Body of pancreas (tissue), 4 donors: ENCODE data around the gene SLC17A1. TPM values are rescaled to one million over a fixed set of nuclear protein-coding genes. Genes with fewer than 3 reads are reported as not detected.

ENCODE experiments used
- ATAC-seq: fragments of 150-250 bp; one replicate; pipeline ENCODE4 v1.9.1; 2016
- DNase-seq, 4 donors: peaks; one replicate each; pipeline ENCODE4 v3.0.0-alpha.2; 2019
- H3K27ac ChIP-seq, 4 donors: fragments of 200-600 bp; sonication (generic); 1 replicate in 3 of 4; 2 replicates in 1 of 4; pipeline versions ENCODE4 v1.5.1 to v1.6.1; 2016 to 2019; ENCODE audit warnings: mild to moderate bottlenecking in 1 of 4, mixed read lengths in 1 of 4, moderate library complexity in 1 of 4
- H3K27me3 ChIP-seq, 2 donors: fragments of 200-600 bp; sonication (generic); one replicate each; pipeline ENCODE4 v1.6.0; 2016; ENCODE audit warnings: mild to moderate bottlenecking in 1 of 2
- H3K36me3 ChIP-seq, 2 donors: fragments of 200-600 bp; sonication (generic); replicated peaks in 1 of 2; 2 replicates each; pipeline ENCODE4 v1.5.1; 2016; ENCODE audit warnings: low read depth in 2 of 2; ENCODE audit not compliant: insufficient read depth in 1 of 2
- H3K4me1 ChIP-seq: fragments of 200-600 bp; sonication (generic); one replicate; pipeline ENCODE4 v1.6.0; 2016
- H3K4me3 ChIP-seq, 2 donors: fragments of 200-600 bp; sonication (generic); 1 replicate in 1 of 2; 2 replicates in 1 of 2; pipeline ENCODE4 v1.5.1; 2016 to 2019
- H3K9me3 ChIP-seq, 3 donors: fragments of 200-600 bp; sonication (generic); 1 replicate in 2 of 3; 2 replicates in 1 of 3; pipeline ENCODE4 v1.5.1; 2016
- POLR2A ChIP-seq, 3 donors: fragments of 450-650 bp; IDR thresholded peaks; one replicate each; pipeline ENCODE4 v1.6.1; 2016; ENCODE audit warnings: antibody characterized with exemption in 3 of 3, mild to moderate bottlenecking in 2 of 3
- WGBS, 2 donors: methylation state at CpG; one replicate each; pipeline ENCODE4 v1.1.5; 2017; 5-methylcytosine and 5-hydroxymethylcytosine counted together
- intact Hi-C: fragments of 100-400 bp; cut with DNase I; formaldehyde crosslinking; loops from one replicate; pipeline ENCODE4 v1.15.1; 2023
- total RNA-seq, 2 donors: library from RNA; depleted of rRNA; stranded (reverse); fragments of >200 nt; gene quantifications; one replicate each; pipeline ENCODE4 v1.1.0, GENCODE V29; 2016
- TF ChIP-seq, protein P1 (sequence below), 7 experiments: fragments of 450-650 bp in 4 of 7; fragments of 200-600 bp in 3 of 7; sonication (generic) in 3 of 7; IDR thresholded peaks; one replicate each; pipeline ENCODE4 v1.5.1; 2016 to 2019; ENCODE audit warnings: antibody characterized with exemption in 7 of 7

The SLC17A1 gene, protein sequence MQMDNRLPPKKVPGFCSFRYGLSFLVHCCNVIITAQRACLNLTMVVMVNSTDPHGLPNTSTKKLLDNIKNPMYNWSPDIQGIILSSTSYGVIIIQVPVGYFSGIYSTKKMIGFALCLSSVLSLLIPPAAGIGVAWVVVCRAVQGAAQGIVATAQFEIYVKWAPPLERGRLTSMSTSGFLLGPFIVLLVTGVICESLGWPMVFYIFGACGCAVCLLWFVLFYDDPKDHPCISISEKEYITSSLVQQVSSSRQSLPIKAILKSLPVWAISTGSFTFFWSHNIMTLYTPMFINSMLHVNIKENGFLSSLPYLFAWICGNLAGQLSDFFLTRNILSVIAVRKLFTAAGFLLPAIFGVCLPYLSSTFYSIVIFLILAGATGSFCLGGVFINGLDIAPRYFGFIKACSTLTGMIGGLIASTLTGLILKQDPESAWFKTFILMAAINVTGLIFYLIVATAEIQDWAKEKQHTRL
- total RNA-seq = not detected

DNA sequence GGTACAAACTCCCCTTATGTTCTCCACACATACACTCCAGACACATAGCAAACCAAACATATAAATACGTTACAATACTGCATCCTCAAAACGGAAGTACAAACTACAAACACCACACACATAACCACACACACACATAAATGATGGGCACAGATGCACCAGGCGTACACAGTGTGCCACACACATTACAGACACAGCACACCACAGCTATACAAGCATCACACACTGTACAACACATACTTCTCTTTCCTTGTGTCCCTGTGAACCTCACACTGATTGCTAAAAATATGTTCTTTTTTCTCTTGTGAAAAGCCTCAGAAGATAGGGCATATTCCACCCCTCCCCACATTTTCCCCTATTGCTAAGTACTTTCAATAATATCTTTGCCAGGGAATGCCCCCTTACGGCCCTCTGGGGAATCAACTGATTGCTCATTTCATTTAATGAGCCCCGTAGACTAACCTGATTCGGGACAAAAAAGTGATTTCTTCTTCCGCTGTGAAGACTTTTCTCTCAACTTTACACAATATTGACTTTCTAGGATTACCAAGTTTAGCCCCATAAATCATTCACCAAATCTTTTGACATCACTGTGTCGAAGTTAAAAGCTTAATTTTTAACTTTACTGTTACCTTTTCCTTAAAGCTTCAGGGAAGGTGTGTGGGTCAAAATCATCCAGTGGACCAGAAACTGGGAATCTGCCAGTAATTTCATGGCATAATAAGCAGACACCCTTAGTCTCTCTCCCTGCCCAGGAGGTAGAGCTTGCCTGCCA is at the start of gene SLC17A1:
Gene SLC17A1, minus strand, starts transcription at position 521 of the 775 bp plus-strand sequence. CDS start 1,495 bp downstream, outside the sequence.
- Histone ChIP-seq H3K36me3 (no peaks in the 10 kb centered on the region), H3K4me1 (no peaks in the 10 kb centered on the region), H3K9me3 (no peaks in the 10 kb centered on the region), H3K27me3 (no peaks in the 10 kb centered on the region), H3K27ac (no peak within 1 kb of the TSS), H3K4me3 (no peak within 1 kb of the TSS)
- ATAC-seq = no peak
- no peak for TF ChIP-seq POLR2A (IDR thresholded peaks at IDR 0.05)
- TF ChIP-seq, protein P1, sequence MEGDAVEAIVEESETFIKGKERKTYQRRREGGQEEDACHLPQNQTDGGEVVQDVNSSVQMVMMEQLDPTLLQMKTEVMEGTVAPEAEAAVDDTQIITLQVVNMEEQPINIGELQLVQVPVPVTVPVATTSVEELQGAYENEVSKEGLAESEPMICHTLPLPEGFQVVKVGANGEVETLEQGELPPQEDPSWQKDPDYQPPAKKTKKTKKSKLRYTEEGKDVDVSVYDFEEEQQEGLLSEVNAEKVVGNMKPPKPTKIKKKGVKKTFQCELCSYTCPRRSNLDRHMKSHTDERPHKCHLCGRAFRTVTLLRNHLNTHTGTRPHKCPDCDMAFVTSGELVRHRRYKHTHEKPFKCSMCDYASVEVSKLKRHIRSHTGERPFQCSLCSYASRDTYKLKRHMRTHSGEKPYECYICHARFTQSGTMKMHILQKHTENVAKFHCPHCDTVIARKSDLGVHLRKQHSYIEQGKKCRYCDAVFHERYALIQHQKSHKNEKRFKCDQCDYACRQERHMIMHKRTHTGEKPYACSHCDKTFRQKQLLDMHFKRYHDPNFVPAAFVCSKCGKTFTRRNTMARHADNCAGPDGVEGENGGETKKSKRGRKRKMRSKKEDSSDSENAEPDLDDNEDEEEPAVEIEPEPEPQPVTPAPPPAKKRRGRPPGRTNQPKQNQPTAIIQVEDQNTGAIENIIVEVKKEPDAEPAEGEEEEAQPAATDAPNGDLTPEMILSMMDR (IDR thresholded peaks at IDR 0.05) = no peak
- DNase-seq = peak in 1 of 4 donors; percentile 2
- WGBS, 2 donors = 25 to 38% methylated on average over 8 of the region's 8 CpGs
- intact Hi-C loops = no loop called here

DNA sequence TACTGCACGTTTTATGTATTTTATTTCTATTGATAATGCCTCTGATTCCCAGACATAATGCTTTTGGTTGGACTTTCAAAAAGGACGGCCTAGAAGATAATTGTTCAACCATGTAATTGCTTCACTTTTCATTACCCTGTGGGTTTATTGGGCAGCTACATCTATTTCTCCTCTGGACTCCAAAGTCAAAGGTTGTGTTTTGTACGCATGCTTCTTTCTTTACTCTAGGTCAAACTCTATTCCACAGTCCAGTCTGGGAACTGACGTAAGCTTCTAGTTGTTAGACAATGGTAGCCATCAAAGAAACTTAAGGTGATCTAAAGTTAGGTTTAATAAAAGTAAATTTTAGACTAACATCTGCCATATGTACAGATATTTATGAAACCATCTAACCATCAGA is 48.7 kb upstream of the SLC17A1 start:
- WGBS, 2 donors = 86 to 88% methylated on average over 4 of the region's 4 CpGs
- Histone ChIP-seq H3K36me3 (no peaks in the 10 kb centered on the region), H3K27me3 (no peaks in the 10 kb centered on the region), H3K4me3 (no peak overlapping the region), H3K9me3 (no peaks in the 10 kb centered on the region), H3K4me1 (no peaks in the 10 kb centered on the region), H3K27ac (no peak overlapping the region)
- TF ChIP-seq, protein P1 (IDR thresholded peaks at IDR 0.05) = no peak
- no peak for TF ChIP-seq POLR2A (IDR thresholded peaks at IDR 0.05)
- ATAC-seq (no peak), DNase-seq (no peak)
- intact Hi-C loops = no loop called here

DNA sequence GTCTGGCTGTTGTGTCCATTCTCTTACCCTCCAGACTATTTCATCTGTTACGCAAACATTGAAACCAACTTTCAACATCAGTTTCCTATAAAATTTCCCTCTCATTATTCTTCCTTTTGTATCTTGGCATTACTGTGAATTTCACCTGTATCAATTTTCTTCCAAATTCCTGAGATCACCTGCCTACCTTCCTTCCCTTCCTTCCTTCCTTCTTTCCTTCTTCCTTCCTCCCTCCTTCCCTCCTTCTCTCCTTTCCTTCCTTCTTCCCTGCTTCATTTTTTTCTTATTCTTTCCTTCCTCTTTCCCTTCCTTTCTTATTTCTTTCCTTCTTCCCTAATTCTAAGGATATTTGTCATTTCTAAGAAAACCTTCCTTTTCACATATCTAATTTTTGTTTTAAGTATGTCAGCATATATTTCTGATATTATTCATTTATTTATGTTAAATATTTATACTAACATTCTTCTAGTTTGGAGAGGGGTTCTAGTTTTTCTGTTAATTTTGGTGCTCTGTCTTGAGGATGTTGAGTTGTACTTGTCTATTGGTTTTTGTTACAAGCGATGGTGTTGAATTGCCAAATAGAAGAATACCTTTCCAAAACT is 47.0 kb upstream of the SLC17A1 start:
- WGBS, 2 donors = 96 to 100% methylated on average over 2 of the region's 2 CpGs
- ATAC-seq = no peak

DNA sequence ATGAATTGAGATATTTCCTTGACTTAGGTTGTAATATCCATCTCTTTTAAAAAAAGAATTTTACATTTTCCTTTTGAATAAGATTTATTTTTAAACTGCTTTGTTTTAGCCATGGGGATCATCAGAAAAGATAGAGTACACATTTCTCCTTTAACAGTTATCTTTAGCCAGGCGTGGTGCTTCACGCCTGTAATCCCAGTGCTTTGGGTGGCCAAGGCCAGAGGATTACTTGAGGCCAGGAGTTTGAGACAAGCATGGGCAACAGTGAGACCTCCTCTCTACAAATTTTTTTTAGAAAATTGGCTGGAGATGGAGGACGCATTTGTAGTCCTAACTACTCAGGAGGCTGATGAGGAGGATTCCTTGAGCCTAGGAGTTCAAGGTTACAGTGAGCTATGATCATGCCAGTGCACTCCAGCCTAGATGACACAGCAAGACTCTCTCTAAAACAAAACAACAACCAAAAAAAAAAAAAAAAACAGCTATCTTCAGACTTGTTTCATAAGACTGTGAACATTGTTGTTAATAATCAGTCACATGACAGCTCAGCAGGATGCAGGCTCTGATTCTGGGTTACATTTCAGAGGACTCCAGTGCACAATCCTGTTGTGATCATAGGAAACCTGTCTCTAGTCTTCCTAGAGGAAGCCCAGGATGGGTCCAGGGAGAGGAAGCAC is 44.2 kb upstream of the SLC17A1 start:
- Histone ChIP-seq H3K27me3 (no peaks in the 10 kb centered on the region), H3K9me3 (no peaks in the 10 kb centered on the region), H3K27ac (no peak overlapping the region), H3K36me3 (no peaks in the 10 kb centered on the region), H3K4me1 (no peaks in the 10 kb centered on the region), H3K4me3 (no peak overlapping the region)
- no peak for TF ChIP-seq POLR2A (IDR thresholded peaks at IDR 0.05)
- TF ChIP-seq, protein P1 (IDR thresholded peaks at IDR 0.05) = no peak
- DNase-seq = no peak
- no peak for ATAC-seq
- intact Hi-C loops = no loop called here
- WGBS, 2 donors = 78 to 79% methylated on average over 3 of the region's 3 CpGs

More for the DNA sequence above, 47.0 kb upstream of the SLC17A1 start:
- no peak overlapping the region for H3K4me3 ChIP-seq
- no peaks in the 10 kb centered on the region for H3K27me3 ChIP-seq
- H3K36me3 ChIP-seq = no peaks in the 10 kb centered on the region
- H3K4me1 ChIP-seq = no peaks in the 10 kb centered on the region
- no peak for TF ChIP-seq POLR2A (IDR thresholded peaks at IDR 0.05)
- TF ChIP-seq, protein P1 (IDR thresholded peaks at IDR 0.05) = no peak
- no peak overlapping the region for H3K27ac ChIP-seq
- no peaks in the 10 kb centered on the region for H3K9me3 ChIP-seq
- no peak for DNase-seq
- intact Hi-C loops = no loop called here
